ENCODE results near the gene MESD.

DNA sequence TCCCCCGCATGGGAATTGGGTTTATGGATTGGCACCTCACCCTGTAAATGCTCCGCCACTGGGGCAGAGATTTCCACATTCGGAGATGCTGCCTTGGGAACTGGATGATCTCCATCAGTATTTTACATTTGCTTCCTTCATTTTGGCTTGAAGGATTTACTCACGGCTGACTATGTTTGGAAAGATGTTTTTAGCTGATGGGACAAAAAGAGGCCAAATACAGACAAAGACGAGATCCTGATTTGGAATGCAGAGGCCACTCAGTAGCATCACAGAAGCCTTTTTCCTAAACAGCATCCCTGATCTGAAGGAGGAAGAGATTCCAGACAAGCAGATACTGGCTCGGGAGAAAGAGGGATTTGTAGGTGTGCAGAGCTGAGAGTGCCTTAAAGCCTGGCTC is 76.9 kb downstream of the MESD start:
- TF ChIP-seq, protein P1, sequence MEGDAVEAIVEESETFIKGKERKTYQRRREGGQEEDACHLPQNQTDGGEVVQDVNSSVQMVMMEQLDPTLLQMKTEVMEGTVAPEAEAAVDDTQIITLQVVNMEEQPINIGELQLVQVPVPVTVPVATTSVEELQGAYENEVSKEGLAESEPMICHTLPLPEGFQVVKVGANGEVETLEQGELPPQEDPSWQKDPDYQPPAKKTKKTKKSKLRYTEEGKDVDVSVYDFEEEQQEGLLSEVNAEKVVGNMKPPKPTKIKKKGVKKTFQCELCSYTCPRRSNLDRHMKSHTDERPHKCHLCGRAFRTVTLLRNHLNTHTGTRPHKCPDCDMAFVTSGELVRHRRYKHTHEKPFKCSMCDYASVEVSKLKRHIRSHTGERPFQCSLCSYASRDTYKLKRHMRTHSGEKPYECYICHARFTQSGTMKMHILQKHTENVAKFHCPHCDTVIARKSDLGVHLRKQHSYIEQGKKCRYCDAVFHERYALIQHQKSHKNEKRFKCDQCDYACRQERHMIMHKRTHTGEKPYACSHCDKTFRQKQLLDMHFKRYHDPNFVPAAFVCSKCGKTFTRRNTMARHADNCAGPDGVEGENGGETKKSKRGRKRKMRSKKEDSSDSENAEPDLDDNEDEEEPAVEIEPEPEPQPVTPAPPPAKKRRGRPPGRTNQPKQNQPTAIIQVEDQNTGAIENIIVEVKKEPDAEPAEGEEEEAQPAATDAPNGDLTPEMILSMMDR (IDR thresholded peaks at IDR 0.05; ENCODE audit: low read depth, low read length) = no peak
- no peak for TF ChIP-seq EZH2phosphoT487 (IDR thresholded peaks at IDR 0.05; ENCODE audit: low read depth)
